D721Med (cell line): ENCODE measurements around the gene DIPK1A.

Experiments used
- DNase-seq: peaks from one replicate; pipeline ENCODE4 v3.0.0; 2011; ENCODE audit warnings: low spot score; ENCODE audit not compliant: insufficient read length
- FAIRE-seq: peaks from 2 replicates; lab custom pipeline; 2011; peaks lifted over from hg19 to GRCh38; lab: Jason Lieb, UNC
- TF ChIP-seq, protein P1 (sequence below): IDR thresholded peaks from 2 replicates; pipeline ENCODE4 v1.5.1; 2012; ENCODE audit warnings: mild to moderate bottlenecking, control low read depth; ENCODE audit not compliant: insufficient read depth; ENCODE audit errors: missing control alignments

Gene DIPK1A

GRCh38 chr1:92937731-92938130, 23.5 kb downstream of the DIPK1A start:
- no peak for FAIRE-seq
- no peak for DNase-seq
- TF ChIP-seq, protein P1, sequence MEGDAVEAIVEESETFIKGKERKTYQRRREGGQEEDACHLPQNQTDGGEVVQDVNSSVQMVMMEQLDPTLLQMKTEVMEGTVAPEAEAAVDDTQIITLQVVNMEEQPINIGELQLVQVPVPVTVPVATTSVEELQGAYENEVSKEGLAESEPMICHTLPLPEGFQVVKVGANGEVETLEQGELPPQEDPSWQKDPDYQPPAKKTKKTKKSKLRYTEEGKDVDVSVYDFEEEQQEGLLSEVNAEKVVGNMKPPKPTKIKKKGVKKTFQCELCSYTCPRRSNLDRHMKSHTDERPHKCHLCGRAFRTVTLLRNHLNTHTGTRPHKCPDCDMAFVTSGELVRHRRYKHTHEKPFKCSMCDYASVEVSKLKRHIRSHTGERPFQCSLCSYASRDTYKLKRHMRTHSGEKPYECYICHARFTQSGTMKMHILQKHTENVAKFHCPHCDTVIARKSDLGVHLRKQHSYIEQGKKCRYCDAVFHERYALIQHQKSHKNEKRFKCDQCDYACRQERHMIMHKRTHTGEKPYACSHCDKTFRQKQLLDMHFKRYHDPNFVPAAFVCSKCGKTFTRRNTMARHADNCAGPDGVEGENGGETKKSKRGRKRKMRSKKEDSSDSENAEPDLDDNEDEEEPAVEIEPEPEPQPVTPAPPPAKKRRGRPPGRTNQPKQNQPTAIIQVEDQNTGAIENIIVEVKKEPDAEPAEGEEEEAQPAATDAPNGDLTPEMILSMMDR, result no peak

DNA sequence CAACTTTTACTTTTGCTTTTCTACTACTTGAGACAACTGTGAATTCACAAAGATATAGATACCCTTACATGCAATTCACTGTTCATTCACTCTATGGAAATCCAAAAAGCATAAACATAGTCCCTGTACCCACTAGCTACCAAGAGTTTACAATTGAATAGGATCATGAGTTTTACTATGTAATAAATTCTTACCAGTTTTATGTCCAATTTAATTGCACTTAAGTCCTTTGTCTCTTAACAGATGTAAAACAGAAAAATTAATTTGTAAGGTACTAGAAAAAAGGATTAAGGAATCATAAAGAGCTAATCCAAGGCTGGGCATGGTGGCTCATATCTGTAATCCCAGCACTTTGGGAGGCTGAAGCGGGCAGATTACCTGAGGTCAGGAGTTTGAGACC, 24.4 kb downstream of the DIPK1A start:
- TF ChIP-seq, protein P1, result no peak
- FAIRE-seq, result no peak
- no peak for DNase-seq

DNA sequence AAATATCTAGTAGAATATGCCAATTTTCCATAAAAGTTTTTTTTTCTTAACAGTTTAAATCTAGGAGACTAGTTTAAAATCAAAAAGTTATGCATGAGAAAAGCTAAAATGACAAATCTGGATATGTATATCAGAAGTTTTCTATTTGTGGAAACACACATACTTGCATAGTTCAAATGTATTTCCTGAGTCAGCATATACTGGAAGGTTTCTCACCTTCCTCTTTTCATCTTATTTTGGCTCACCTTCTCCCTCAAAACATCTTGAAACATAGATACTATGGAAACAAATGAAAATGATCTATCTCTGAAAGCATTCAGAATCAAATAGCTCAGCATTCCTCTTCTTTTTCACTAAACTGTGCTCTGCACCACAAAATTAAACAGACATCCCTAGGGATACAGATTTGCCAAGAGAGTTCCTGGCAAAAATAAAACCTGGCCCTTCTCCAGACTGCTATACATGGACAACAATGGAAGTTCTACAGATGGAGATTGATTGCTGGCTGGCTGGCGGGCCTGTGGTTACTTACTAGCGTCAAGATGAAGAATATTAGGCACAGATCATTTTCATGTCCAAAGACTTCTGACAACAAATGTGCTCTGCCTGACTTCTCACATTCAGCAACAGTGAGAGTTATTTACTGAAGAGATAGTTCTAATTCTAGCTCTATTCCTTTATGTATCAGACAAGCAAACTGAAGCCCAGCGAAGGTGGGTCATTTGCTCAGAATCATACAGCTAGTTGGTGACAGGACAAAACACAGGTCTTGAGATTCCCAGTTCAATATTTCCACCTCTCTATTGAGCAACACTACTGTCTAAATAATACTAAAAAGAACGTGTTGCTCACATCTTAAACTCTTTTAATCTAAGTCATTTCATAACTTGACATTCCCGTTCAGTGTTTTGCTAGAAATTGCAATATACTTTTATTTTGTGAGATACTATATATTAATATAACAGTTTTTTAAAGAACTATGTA, 26.6 kb downstream of the DIPK1A start:
- no peak for FAIRE-seq
- TF ChIP-seq, protein P1, result no peak
- no peak for DNase-seq

GRCh38 chr1:92933459-92933858, 27.8 kb downstream of the DIPK1A start:
- TF ChIP-seq, protein P1, result no peak
- no peak for FAIRE-seq
- DNase-seq, result no peak

DNA sequence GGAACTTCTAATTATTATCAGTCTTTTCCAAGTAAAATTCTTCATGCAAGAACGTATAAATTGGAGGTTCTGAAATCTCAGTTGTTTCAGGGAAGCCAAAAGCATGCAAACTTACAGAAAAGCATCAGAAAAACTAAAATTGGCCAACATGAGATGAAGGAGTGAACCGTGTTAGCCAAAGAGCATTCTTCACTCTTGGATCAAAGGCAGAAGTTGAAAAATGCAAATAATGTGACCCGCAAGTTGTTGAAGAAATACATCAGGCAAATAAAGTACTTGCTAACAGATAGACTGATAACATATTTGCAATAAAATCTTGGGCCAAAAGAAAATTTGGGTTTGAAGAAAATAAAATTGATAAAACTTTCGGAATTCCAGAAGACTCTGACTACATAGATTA, 29.6 kb downstream of the DIPK1A start:
- TF ChIP-seq, protein P1, result no peak
- DNase-seq, result no peak
- FAIRE-seq, result no peak

DNA sequence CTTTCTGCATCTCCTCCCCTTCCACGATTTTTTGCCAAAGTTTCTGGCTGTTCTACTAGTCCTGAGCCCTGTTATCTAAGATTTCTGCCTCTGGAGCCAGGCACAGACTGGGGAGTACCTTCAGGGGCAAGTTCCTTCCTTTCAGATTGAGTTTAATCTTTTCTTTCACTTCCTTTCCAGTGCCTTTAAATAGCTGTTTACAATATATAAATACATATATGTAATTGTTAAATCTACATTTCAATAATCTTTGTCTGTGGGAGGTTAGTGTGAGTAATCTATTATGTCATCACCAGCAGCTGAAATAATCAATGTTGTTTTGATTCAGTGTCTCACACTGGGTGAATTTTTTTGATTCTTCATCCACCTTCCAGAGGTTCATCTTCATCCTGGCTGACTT, 31.8 kb downstream of the DIPK1A start:
- FAIRE-seq (no peak), DNase-seq (no peak)
- TF ChIP-seq, protein P1, result no peak

DNA sequence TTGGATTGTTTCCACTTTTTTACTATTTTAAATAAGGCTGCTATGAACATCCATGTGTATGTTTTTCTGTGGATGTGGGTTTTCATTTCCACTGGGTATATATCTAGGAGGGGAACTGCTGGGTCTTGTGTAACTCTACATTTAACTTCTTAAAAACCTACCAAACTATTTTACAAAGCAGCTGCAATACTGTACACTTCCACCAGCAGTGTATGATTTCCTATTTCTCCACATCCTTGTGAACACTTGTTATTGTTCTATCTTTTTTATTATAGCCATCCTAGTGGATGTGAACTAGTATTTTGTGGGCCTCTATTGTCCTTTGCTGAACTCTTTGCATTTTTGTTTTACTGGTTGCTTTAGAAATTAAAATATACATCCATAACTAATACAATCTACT, 33.4 kb downstream of the DIPK1A start:
- TF ChIP-seq, protein P1, result no peak
- DNase-seq (no peak), FAIRE-seq (no peak)
